ENCODE measurements around the gene CFAP52. TPM values are rescaled to one million over a fixed set of nuclear protein-coding genes. Genes with fewer than 3 reads are reported as not detected.
A peak's percentile ranks its signal among the peaks of the same experiment; 100 is the strongest.

The CFAP52 gene
- total and polyA plus RNA-seq, 12 donors = 0.10 to 0.99 (median 0.63) TPM; not detected in 3

DNA sequence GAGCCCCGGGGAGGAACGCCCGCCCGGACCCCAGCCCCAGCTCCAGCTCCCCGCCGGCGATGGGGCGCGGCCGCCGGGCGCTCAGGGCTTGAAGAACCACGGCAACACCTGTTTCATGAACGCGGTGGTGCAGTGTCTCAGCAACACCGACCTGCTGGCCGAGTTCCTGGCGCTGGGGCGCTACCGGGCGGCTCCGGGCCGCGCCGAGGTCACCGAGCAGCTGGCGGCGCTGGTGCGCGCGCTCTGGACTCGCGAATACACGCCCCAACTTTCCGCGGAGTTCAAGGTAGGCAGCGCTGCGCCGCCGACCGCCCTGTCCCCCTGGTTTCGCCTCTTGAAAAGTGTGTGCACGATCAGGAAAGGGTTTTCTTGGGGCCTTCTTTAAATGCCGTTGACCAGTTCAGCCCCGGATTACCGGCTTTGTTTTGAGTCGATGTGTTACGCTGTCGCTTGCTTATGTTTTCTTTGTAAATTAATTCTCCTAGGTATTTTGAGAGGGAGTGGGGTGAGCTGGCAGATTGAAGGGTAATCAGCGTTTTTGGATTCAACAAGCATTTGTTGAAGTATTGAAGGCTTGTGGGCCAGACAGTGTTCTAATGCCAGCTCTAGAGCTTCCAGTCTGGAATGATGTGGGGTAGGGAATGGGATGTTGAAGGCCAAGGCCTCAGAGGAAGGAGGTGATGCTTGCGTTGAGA, 69.6 kb downstream of the CFAP52 start:
- TF ChIP-seq POLR2A (IDR thresholded peaks at IDR 0.05) (no peak), CTCF (IDR thresholded peaks at IDR 0.05) (no peak)
- intact Hi-C loops (cut with DNase I) = no loop called here
- whole genome bisulfite sequencing, 4 donors = 3 to 22% (median 6%) methylated on average over 5 to 51 of the region's 51 CpGs
- Histone ChIP-seq H3K27me3 (peaks cover 23% of the 10 kb centered on the region), H3K4me1 (replicated peaks in 1 of 2) (peaks cover 9 to 11% of the 10 kb centered on the region in 2 donors), H3K36me3 (replicated peaks in 1 of 2) (no peaks in the 10 kb centered on the region), H3K9me3 (replicated peaks in 1 of 3) (no peaks in the 10 kb centered on the region), H3K27ac (no peak overlapping the region), H3K4me3 (peak overlapping the region in 1 of 4 donors; percentile 57)
- DNase-seq = peak in 5 of 7 donors; percentile 14 to 52 (median 21)

- DNase-seq = no peak
- Histone ChIP-seq H3K27me3 (peaks cover 23% of the 10 kb centered on the region), H3K27ac (no peak overlapping the region), H3K36me3 (replicated peaks in 1 of 2) (no peaks in the 10 kb centered on the region), H3K4me3 (no peak overlapping the region), H3K9me3 (replicated peaks in 1 of 3) (no peaks in the 10 kb centered on the region), H3K4me1 (replicated peaks in 1 of 2) (peaks cover 9 to 11% of the 10 kb centered on the region in 2 donors)
- 55 to 65% (median 62%) methylated on average over 8 of the region's 8 CpGs for WGBS, 4 donors
- intact Hi-C loops (cut with DNase I) = no loop called here
- TF ChIP-seq CTCF (IDR thresholded peaks at IDR 0.05) (no peak), POLR2A (IDR thresholded peaks at IDR 0.05) (no peak)
These were observed 70.1 kb downstream of the CFAP52 start for GRCh38 chr17:9646546-9646885.

- TF ChIP-seq POLR2A (IDR thresholded peaks at IDR 0.05) = no peak
- no peak for TF ChIP-seq CTCF (IDR thresholded peaks at IDR 0.05)
- no peaks in the 10 kb centered on the region for H3K36me3 ChIP-seq (replicated peaks in 1 of 2)
- H3K27ac ChIP-seq = no peak overlapping the region
- intact Hi-C loops (cut with DNase I) = no loop called here
- H3K4me1 ChIP-seq (replicated peaks in 1 of 2) = peaks cover 9 to 11% of the 10 kb centered on the region in 2 donors
- H3K4me3 ChIP-seq = no peak overlapping the region
- H3K27me3 ChIP-seq = peaks cover 23% of the 10 kb centered on the region
- 21 to 46% (median 36%) methylated on average over 4 of the region's 4 CpGs for WGBS, 4 donors
- H3K9me3 ChIP-seq (replicated peaks in 1 of 3) = no peaks in the 10 kb centered on the region
- no peak for DNase-seq
These were observed 70.6 kb downstream of the CFAP52 start for GRCh38 chr17:9647014-9647413.

DNA sequence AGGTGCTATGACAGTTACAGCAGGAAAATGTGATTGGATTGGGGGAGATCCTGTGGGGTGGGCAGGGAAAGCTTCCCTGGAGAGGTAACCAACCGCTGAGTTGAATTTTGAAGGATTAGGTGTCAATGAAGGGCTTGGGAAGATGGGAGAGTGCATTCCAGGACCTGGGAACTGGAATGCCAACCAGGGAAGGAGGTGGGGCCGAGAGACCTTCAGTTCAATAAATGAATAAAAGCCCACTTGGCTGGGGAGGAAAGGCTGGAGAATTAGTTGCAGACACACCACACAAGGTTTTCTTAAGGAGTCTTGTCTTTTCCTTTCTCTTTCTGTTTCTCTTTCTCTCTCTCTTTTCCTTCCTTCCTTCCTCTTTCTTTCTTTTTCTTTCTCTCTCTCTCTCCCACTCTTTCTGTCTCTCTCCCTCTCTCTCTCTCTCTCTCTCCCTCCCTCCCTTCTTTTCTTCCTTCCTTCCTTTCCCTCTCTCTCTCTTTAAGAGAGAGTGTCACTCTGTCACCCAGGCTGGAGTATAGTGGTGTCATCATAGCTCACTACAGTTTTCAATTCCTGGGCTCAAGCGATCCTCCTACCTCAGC, 72.2 kb downstream of the CFAP52 start:
- WGBS, 4 donors = 54 to 60% (median 56%) methylated on average over 3 of the region's 3 CpGs
- TF ChIP-seq POLR2A (IDR thresholded peaks at IDR 0.05) (no peak), CTCF (IDR thresholded peaks at IDR 0.05) (no peak)
- no peaks in the 10 kb centered on the region for H3K9me3 ChIP-seq (replicated peaks in 1 of 3)
- peaks cover 9 to 11% of the 10 kb centered on the region in 2 donors for H3K4me1 ChIP-seq (replicated peaks in 1 of 2)
- intact Hi-C loops (cut with DNase I) = no loop called here
- H3K27ac ChIP-seq = no peak overlapping the region
- H3K36me3 ChIP-seq (replicated peaks in 1 of 2) = no peaks in the 10 kb centered on the region
- no peak for DNase-seq
- no peak overlapping the region for H3K4me3 ChIP-seq
- H3K27me3 ChIP-seq = peaks cover 23% of the 10 kb centered on the region
